ENCODE data around the gene HSF2BP.

Gene HSF2BP

DNA sequence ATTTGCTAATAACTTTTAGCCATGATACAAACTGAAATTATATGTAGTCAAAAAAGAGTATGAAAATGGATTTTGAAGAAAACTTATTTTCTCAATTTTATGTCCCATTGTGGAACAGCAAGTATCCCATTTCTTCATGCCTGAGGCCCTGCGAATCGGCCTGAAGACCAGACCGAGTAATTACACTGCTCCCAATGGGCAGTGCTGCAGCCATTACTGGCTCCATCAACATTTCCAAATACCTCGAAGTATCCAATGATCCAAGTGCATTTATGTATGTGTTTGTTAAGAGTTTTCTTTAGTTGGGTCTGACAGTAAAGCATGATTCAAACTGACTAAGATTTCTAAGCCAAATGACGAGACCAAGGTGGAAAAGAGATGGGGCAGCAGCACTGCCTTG is 44.4 kb downstream of the HSF2BP start:
- TF ChIP-seq CEBPB (IDR thresholded peaks at IDR 0.05) (no peak), TEAD4 (IDR thresholded peaks at IDR 0.05) (no peak), NFIC (IDR thresholded peaks at IDR 0.05) (no peak), EGR1 (IDR thresholded peaks at IDR 0.05) (no peak), YY1 (IDR thresholded peaks at IDR 0.05; ENCODE audit: low read depth) (no peak), TCF12 (IDR thresholded peaks at IDR 0.05; ENCODE audit: low read depth) (no peak), CREB1 (IDR thresholded peaks at IDR 0.05; ENCODE audit: low read depth) (no peak), FOXM1 (IDR thresholded peaks at IDR 0.05; ENCODE audit: borderline replicate concordance, low read depth) (no peak), MAX (IDR thresholded peaks at IDR 0.05) (no peak), ZBTB7A (IDR thresholded peaks at IDR 0.05; ENCODE audit: low read depth) (no peak), RAD21 (IDR thresholded peaks at IDR 0.05; ENCODE audit: low read depth) (no peak)
- TF ChIP-seq, protein P1, sequence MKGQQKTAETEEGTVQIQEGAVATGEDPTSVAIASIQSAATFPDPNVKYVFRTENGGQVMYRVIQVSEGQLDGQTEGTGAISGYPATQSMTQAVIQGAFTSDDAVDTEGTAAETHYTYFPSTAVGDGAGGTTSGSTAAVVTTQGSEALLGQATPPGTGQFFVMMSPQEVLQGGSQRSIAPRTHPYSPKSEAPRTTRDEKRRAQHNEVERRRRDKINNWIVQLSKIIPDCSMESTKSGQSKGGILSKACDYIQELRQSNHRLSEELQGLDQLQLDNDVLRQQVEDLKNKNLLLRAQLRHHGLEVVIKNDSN (IDR thresholded peaks at IDR 0.05): no peak

DNA sequence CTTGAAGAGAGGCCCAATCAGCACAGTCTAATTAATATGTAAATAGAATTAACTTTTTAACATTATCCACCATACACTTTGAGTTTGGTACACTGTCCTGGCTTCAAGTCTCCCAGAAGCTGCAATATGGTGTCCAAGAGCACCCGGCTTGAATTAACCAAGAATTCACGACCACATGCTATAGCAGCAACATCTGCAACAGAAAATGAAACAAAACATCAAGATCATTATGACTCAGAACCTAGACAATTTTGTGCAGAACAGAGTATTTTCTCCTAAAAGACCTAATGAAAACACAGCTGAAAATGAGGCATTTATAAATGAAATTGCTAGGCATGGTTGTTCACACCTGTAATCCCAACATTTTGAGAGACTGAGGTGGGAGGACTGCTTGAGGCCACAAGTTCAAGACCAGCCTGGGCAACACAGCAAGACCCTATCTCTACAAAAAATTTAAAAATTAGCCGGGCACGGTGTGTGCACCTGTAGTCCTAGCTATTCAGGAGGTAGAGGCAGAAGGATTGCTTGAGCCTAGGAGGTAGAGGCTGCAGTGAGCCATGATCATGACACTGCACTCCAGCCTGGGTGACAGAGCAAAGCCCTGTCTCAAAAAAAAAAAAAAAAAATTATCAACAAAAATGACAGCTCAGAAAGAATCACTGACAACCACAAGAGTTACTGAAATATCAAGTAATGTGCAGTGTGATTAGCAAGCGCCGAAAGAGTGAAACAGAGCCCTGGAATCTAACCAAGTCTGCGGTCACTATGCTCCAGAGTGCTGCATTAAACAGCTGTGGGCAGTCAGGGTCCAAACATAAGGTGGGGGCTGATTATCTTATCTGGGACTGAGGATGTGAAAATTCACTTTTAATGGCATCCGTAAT is 45.3 kb downstream of the HSF2BP start:
- TF ChIP-seq ZBTB7A (IDR thresholded peaks at IDR 0.05; ENCODE audit: low read depth) (no peak), TEAD4 (IDR thresholded peaks at IDR 0.05) (no peak), NFIC (IDR thresholded peaks at IDR 0.05) (no peak)

DNA sequence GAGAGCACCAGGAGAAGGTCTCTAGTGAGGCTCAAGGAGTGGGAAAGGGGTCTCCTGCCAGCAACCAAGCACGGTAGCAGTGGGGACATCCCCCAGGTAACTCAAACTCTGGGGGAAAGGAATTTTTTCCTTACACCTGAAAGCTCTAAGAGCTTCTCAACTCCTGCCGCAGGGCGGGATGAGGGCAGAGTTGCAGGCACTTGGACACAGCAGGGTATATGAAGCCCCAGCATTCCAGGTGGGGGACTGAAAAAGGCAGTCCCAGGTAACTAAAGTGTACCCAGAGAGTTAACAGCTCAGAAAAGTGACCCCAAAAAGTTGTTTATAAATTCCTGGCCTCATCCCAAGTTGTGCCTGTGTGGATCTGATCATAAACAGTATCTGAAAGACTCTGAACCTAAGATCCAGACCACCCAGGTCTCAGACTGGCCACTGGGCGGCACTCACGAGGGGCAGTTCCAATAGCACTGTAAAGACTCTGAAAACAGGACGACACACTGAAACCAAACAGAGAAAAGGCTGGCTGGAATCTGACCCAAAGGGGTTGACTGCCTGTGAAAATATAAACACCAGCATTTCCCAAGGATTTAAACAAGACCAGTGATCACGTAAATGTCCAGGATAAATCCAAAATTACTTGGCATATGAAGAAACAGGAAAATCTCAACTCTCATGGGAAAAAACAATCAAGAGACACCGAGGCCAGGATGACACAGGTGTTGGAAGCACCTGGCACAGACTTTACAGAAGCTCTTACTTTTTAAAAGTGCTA is 47.5 kb downstream of the HSF2BP start:
- no peak for TF ChIP-seq MAX (IDR thresholded peaks at IDR 0.05)
- peak; percentile 56 for TF ChIP-seq RAD21 (IDR thresholded peaks at IDR 0.05; ENCODE audit: low read depth)

DNA sequence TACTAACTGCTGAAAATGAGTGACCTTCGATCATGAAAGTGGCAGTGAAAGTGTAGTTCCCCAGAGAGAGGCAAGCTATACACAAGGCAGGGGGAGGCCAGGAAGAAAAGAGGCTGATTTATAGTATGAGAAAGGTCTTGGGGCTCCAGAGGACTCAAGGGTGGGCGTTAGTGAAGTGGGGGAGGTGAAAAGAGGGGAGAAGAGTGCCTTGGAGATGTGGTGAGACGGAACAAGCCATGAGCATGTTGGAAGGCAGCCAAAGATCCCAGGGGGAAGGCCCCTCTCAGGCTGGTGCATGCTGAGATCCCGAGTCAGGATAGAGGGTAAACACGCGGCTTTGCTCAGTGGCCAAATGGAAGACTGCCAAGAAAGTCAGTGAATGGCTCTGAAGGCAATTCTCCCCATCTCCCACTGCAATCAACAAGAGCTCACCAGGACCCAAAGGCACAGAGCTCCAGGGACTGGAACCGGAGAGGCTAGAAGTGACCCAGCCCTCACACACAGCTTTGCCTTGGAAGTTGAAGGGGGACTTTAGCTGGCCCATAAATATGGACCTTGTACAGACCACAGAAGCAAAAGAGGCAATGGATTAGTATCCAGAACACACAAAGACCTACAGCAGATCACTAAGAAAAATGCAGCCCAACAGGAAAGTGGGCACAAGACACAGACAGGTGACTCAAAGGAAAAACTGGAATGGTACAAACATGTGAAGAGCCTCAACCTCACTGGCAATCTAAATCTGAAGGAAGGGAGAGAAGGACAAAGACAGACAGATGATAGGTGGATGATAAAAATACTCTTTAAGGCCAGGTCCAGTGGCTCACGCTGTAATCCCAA is 49.6 kb downstream of the HSF2BP start:
- TF ChIP-seq ZBTB7A (IDR thresholded peaks at IDR 0.05; ENCODE audit: low read depth) (0 out of 2 replicates have a peak, but pooled peaks have one; percentile 62), MAX (IDR thresholded peaks at IDR 0.05) (peak; percentile 78), CEBPB (IDR thresholded peaks at IDR 0.05) (0 out of 2 replicates have a peak, but pooled peaks have one; percentile 2), EP300 (IDR thresholded peaks at IDR 0.05; ENCODE audit: borderline replicate concordance) (peak; percentile 70), TCF12 (IDR thresholded peaks at IDR 0.05; ENCODE audit: low read depth) (peak; percentile 68), EGR1 (IDR thresholded peaks at IDR 0.05) (no peak), FOXM1 (IDR thresholded peaks at IDR 0.05; ENCODE audit: borderline replicate concordance, low read depth) (no peak), TAF1 (IDR thresholded peaks at IDR 0.05; ENCODE audit: low read depth) (no peak), TEAD4 (IDR thresholded peaks at IDR 0.05) (peak; percentile 43; the same call in 1 of the 2 replicates), CREB1 (IDR thresholded peaks at IDR 0.05; ENCODE audit: low read depth) (no peak), RAD21 (IDR thresholded peaks at IDR 0.05; ENCODE audit: low read depth) (no peak), NFIC (IDR thresholded peaks at IDR 0.05) (peak; percentile 98)
- TF ChIP-seq, protein P1 (IDR thresholded peaks at IDR 0.05): no peak

GRCh38 chr21:43608664-43609063 is 50.6 kb downstream of the HSF2BP start:
- TF ChIP-seq CREB1 (IDR thresholded peaks at IDR 0.05; ENCODE audit: low read depth) (no peak), NFIC (IDR thresholded peaks at IDR 0.05) (no peak), YY1 (IDR thresholded peaks at IDR 0.05; ENCODE audit: low read depth) (no peak), CEBPB (IDR thresholded peaks at IDR 0.05) (no peak), ZBTB7A (IDR thresholded peaks at IDR 0.05; ENCODE audit: low read depth) (no peak), EGR1 (IDR thresholded peaks at IDR 0.05) (no peak), MAX (IDR thresholded peaks at IDR 0.05) (no peak), TEAD4 (IDR thresholded peaks at IDR 0.05) (no peak), TCF12 (IDR thresholded peaks at IDR 0.05; ENCODE audit: low read depth) (no peak)
- TF ChIP-seq, protein P2, sequence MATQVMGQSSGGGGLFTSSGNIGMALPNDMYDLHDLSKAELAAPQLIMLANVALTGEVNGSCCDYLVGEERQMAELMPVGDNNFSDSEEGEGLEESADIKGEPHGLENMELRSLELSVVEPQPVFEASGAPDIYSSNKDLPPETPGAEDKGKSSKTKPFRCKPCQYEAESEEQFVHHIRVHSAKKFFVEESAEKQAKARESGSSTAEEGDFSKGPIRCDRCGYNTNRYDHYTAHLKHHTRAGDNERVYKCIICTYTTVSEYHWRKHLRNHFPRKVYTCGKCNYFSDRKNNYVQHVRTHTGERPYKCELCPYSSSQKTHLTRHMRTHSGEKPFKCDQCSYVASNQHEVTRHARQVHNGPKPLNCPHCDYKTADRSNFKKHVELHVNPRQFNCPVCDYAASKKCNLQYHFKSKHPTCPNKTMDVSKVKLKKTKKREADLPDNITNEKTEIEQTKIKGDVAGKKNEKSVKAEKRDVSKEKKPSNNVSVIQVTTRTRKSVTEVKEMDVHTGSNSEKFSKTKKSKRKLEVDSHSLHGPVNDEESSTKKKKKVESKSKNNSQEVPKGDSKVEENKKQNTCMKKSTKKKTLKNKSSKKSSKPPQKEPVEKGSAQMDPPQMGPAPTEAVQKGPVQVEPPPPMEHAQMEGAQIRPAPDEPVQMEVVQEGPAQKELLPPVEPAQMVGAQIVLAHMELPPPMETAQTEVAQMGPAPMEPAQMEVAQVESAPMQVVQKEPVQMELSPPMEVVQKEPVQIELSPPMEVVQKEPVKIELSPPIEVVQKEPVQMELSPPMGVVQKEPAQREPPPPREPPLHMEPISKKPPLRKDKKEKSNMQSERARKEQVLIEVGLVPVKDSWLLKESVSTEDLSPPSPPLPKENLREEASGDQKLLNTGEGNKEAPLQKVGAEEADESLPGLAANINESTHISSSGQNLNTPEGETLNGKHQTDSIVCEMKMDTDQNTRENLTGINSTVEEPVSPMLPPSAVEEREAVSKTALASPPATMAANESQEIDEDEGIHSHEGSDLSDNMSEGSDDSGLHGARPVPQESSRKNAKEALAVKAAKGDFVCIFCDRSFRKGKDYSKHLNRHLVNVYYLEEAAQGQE (IDR thresholded peaks at IDR 0.05; ENCODE audit: low read depth): no peak

GRCh38 chr21:43608225-43608624 is 51.1 kb downstream of the HSF2BP start:
- TF ChIP-seq TAF1 (IDR thresholded peaks at IDR 0.05; ENCODE audit: low read depth): no peak
- TF ChIP-seq ZBTB7A (IDR thresholded peaks at IDR 0.05; ENCODE audit: low read depth): no peak
- no peak for TF ChIP-seq CREB1 (IDR thresholded peaks at IDR 0.05; ENCODE audit: low read depth)
- no peak for TF ChIP-seq CEBPB (IDR thresholded peaks at IDR 0.05)
- TF ChIP-seq, protein P1 (IDR thresholded peaks at IDR 0.05): no peak

All from Ishikawa (cell line).